IMR-90 (cell line): ENCODE measurements around the gene RPS6KA2. TPM values are rescaled to one million over a fixed set of nuclear protein-coding genes. Genes with fewer than 3 reads are reported as not detected.

ENCODE experiments used
- ATAC-seq: fragments of 200-7000 bp; cut with Tn5 transposase; 2 replicates; pipeline ENCODE4 v1.9.1; 2020; ENCODE audit warnings: low read depth, mild to moderate bottlenecking, moderate library complexity
- BruUV-seq: library from RNA; stranded (reverse); fragments of 400-500 nt; replicated peaks from 2 replicates; lab custom pipeline; 2021; lab: Mats Ljungman, UMichigan
- CTCF ChIA-PET: fragments of 300-600 bp; formaldehyde crosslinking; extraction: SDS; loops from one replicate; lab custom pipeline; 2021; ENCODE audit warnings: antibody characterized with exemption; lab: Yijun Ruan, JAX
- POLR2A ChIA-PET: fragments of 300-600 bp; sonication (Branson Sonifier 250); formaldehyde crosslinking; loops from one replicate; lab custom pipeline; 2022; ENCODE audit warnings: antibody characterized with exemption; ENCODE audit not compliant: unreplicated experiment; lab: Charles Lee
- DNase-seq: peaks from one replicate; pipeline ENCODE4 v3.0.0; 2013
- H2AFZ ChIP-seq: replicated peaks from 2 replicates; pipeline ENCODE3; 2013; ENCODE audit warnings: low read length, mild to moderate bottlenecking; ENCODE audit not compliant: poor library complexity
- H2AK5ac ChIP-seq: 2 replicates; pipeline ENCODE4 v1.6.1; 2013; ENCODE audit warnings: low read depth, low read length, inconsistent platforms
- H2AK9ac ChIP-seq: replicated peaks from 2 replicates; pipeline ENCODE3; 2013; ENCODE audit warnings: mild to moderate bottlenecking, low read depth, low read length, moderate library complexity; ENCODE audit not compliant: poor library complexity
- H2BK120ac ChIP-seq: 2 replicates; pipeline ENCODE4 v1.6.1; 2013; ENCODE audit warnings: low read depth, low read length, inconsistent platforms
- H2BK15ac ChIP-seq: 3 replicates; pipeline ENCODE4 v1.6.1; 2013; ENCODE audit warnings: low read depth, low read length, inconsistent platforms
- H2BK20ac ChIP-seq: 2 replicates; pipeline ENCODE4 v1.6.1; 2013; ENCODE audit warnings: low read depth, mild to moderate bottlenecking, inconsistent platforms, low read length, moderate library complexity
- H2BK5ac ChIP-seq: 2 replicates; pipeline ENCODE4 v1.6.1; 2013; ENCODE audit warnings: mild to moderate bottlenecking, low read depth, low read length, inconsistent platforms; ENCODE audit not compliant: poor library complexity, severe bottlenecking
- H3K14ac ChIP-seq: replicated peaks from 2 replicates; pipeline ENCODE4 v1.6.1; 2013; ENCODE audit warnings: low read depth, low read length, inconsistent platforms
- H3K18ac ChIP-seq: 2 replicates; pipeline ENCODE4 v1.6.1; 2013; ENCODE audit warnings: low read depth, low read length, control low read depth
- H3K23ac ChIP-seq: 2 replicates; pipeline ENCODE4 v1.6.1; 2013; ENCODE audit warnings: low read depth, low read length, inconsistent platforms
- H3K27ac ChIP-seq: 2 replicates; pipeline ENCODE4 v1.5.1; 2013; ENCODE audit warnings: mild to moderate bottlenecking, control low read depth, low read length; ENCODE audit not compliant: insufficient read depth
- H3K27me3 ChIP-seq: 2 replicates; pipeline ENCODE4 v1.6.1; 2013; ENCODE audit warnings: low read length; ENCODE audit not compliant: control insufficient read depth, insufficient read depth
- H3K36me3 ChIP-seq: 2 replicates; pipeline ENCODE4 v1.6.1; 2013; ENCODE audit warnings: low read length, mixed read lengths; ENCODE audit not compliant: control insufficient read depth, insufficient read depth
- H3K4ac ChIP-seq: 2 replicates; pipeline ENCODE4 v1.6.1; 2013; ENCODE audit warnings: low read depth, low read length, inconsistent platforms
- H3K4me1 ChIP-seq: 2 replicates; pipeline ENCODE4 v1.6.1; 2013; ENCODE audit warnings: low read length, mixed read lengths; ENCODE audit not compliant: control insufficient read depth, insufficient read depth
- H3K4me2 ChIP-seq: 2 replicates; pipeline ENCODE4 v1.6.1; 2013; ENCODE audit warnings: low read depth, mild to moderate bottlenecking, control low read depth, low read length, moderate library complexity
- H3K4me3 ChIP-seq: 2 replicates; pipeline ENCODE4 v1.5.1; 2013; ENCODE audit warnings: low read depth, mild to moderate bottlenecking, control low read depth, low read length, moderate library complexity; ENCODE audit not compliant: insufficient read depth
- H3K56ac ChIP-seq: 2 replicates; pipeline ENCODE4 v1.6.1; 2013; ENCODE audit warnings: low read length, inconsistent platforms; ENCODE audit not compliant: insufficient read depth; ENCODE audit errors: extremely low read depth
- H3K79me1 ChIP-seq, 2 experiments: 2 replicates each; pipeline ENCODE4 v1.6.1; 2013; ENCODE audit warnings: low read length in 2 of 2, inconsistent platforms in 1 of 2, low read depth in 1 of 2
- H3K9ac ChIP-seq: 2 replicates; pipeline ENCODE4 v1.6.1; 2013; ENCODE audit warnings: low read depth, low read length, control low read depth
- H3K9me1 ChIP-seq: 2 replicates; pipeline ENCODE4 v1.6.1; 2013; ENCODE audit warnings: low read length, inconsistent platforms; ENCODE audit not compliant: insufficient read depth
- H3K9me3 ChIP-seq: 2 replicates; pipeline ENCODE4 v1.6.1; 2013; ENCODE audit warnings: low read length; ENCODE audit not compliant: control insufficient read depth, insufficient read depth
- H4K20me1 ChIP-seq: 2 replicates; pipeline ENCODE4 v1.6.1; 2013; ENCODE audit warnings: low read length, inconsistent platforms; ENCODE audit not compliant: insufficient read depth
- H4K5ac ChIP-seq: 2 replicates; pipeline ENCODE4 v1.6.1; 2013; ENCODE audit warnings: mild to moderate bottlenecking, low read depth, low read length, control low read depth
- H4K8ac ChIP-seq, 2 experiments: 2 replicates each; pipeline ENCODE4 v1.6.1; 2013; ENCODE audit warnings: low read depth in 2 of 2, low read length in 2 of 2, control low read depth in 1 of 2, inconsistent platforms in 1 of 2
- H4K91ac ChIP-seq: 2 replicates; pipeline ENCODE4 v1.6.1; 2013; ENCODE audit warnings: low read depth, low read length, inconsistent platforms; ENCODE audit not compliant: insufficient read depth
- CEBPB ChIP-seq: IDR thresholded peaks from 2 replicates; pipeline ENCODE4 v1.6.1; 2012; ENCODE audit warnings: low read depth, low read length, improper control_type of control experiment
- CTCF ChIP-seq: conservative IDR thresholded peaks from 2 replicates; pipeline ENCODE4 v1.5.1; 2012; ENCODE audit warnings: mild to moderate bottlenecking, low read depth, low read length, improper control_type of control experiment
- ELK1 ChIP-seq: fragments of 150-350 bp; IDR thresholded peaks from 2 replicates; pipeline ENCODE4 v1.6.1; 2016; ENCODE audit warnings: low read depth, mild to moderate bottlenecking, low read length, moderate library complexity, borderline replicate concordance
- FOS ChIP-seq: fragments of 150-350 bp; IDR thresholded peaks from 2 replicates; pipeline ENCODE4 v1.6.1; 2016; ENCODE audit warnings: low read depth, low read length
- MAFK ChIP-seq: IDR thresholded peaks from 2 replicates; pipeline ENCODE4 v1.6.1; 2012; ENCODE audit warnings: low read depth, low read length, improper control_type of control experiment
- MAZ ChIP-seq: IDR thresholded peaks from 2 replicates; pipeline ENCODE4 v1.6.1; 2012; ENCODE audit warnings: low read depth, mild to moderate bottlenecking, low read length, improper control_type of control experiment, moderate library complexity, borderline replicate concordance
- MXI1 ChIP-seq: IDR thresholded peaks from 2 replicates; pipeline ENCODE4 v1.6.1; 2012; ENCODE audit warnings: low read depth, mild to moderate bottlenecking, low read length, moderate library complexity, borderline replicate concordance
- NFE2L2 ChIP-seq: fragments of 150-350 bp; IDR thresholded peaks from 2 replicates; pipeline ENCODE4 v1.6.1; 2016; ENCODE audit warnings: low read depth, mild to moderate bottlenecking, low read length
- POLR2A ChIP-seq: IDR thresholded peaks from 2 replicates; pipeline ENCODE4 v1.6.1; 2012; ENCODE audit warnings: mild to moderate bottlenecking, low read depth, low read length
- RAD21 ChIP-seq: IDR thresholded peaks from 2 replicates; pipeline ENCODE4 v1.6.1; 2012; ENCODE audit warnings: low read length, improper control_type of control experiment
- RCOR1 ChIP-seq: IDR thresholded peaks from 2 replicates; pipeline ENCODE4 v1.6.1; 2012; ENCODE audit warnings: mild to moderate bottlenecking, low read length, improper control_type of control experiment; ENCODE audit not compliant: insufficient replicate concordance
- RFX5 ChIP-seq: IDR thresholded peaks from 2 replicates; pipeline ENCODE4 v1.8.0; 2012; ENCODE audit warnings: low read depth, mild to moderate bottlenecking, low read length, moderate library complexity
- SMC3 ChIP-seq: fragments of 150-350 bp; IDR thresholded peaks from 2 replicates; pipeline ENCODE4 v1.6.1; 2016; ENCODE audit warnings: low read depth, mild to moderate bottlenecking, antibody characterized with exemption, low read length, moderate library complexity
- USF2 ChIP-seq: fragments of 150-350 bp; IDR thresholded peaks from 2 replicates; pipeline ENCODE4 v1.6.1; 2017; ENCODE audit warnings: mild to moderate bottlenecking, antibody characterized with exemption, low read length, low read depth
- WGBS, 2 experiments: methylation state at CpG; one replicate each; pipeline versions ENCODE4 v1.1.5 to v1.1.7; 2013; ENCODE audit warnings: missing lambda C conversion rate in 2 of 2; ENCODE audit not compliant: insufficient read length in 1 of 2; ENCODE audit errors: extremely low coverage in 2 of 2; 5-methylcytosine and 5-hydroxymethylcytosine counted together
- dilution Hi-C: fragments of 300-500 bp; cut with HindIII; formaldehyde crosslinking; loops from one replicate; pipeline ENCODE4 v1.14.3; 2018; ENCODE audit warnings: low sequenced_read_pairs; ENCODE audit not compliant: unreplicated experiment
- in situ Hi-C: fragments of 300-500 bp; cut with MboI; formaldehyde crosslinking; loops from 3 replicates; pipeline ENCODE4 v1.14.3; 2019; ENCODE audit warnings: low sequenced_read_pairs, inconsistent platforms, mixed read lengths
- intact Hi-C: fragments of 100-400 bp; cut with micrococcal nuclease; formaldehyde crosslinking; loops from 2 replicates; pipeline ENCODE4 v1.10.0; 2022
- polyA plus RNA-seq, 3 experiments: library from polyadenylated mRNA; depleted of rRNA; stranded (reverse); fragments of >200 nt; gene quantifications; 2 replicates each; pipeline ENCODE4 v1.2.3, GENCODE V29; 2012; ENCODE audit warnings: low replicate concordance in 1 of 3
- total RNA-seq: library from RNA; depleted of rRNA; stranded (reverse); fragments of >200 nt; gene quantifications from 2 replicates; pipeline ENCODE4 v1.2.3, GENCODE V29; 2012

RPS6KA2 gene
- total and polyA plus RNA-seq, 2 of the 4 experiments (the other 2 are of a cell fraction) = 26.9 to 31.3 TPM

- H2AK9ac ChIP-seq = no peak overlapping the region
- H3K4me1 ChIP-seq = peaks cover 2% of the 10 kb centered on the region; the same call in 1 of the 2 replicates
- no peak overlapping the region for H3K4ac ChIP-seq
- peaks cover 34% of the 10 kb centered on the region for H3K27me3 ChIP-seq
- H3K56ac ChIP-seq = no peak overlapping the region
- H4K5ac ChIP-seq = no peak overlapping the region
- H3K27ac ChIP-seq = no peak overlapping the region
- no peak overlapping the region for H3K18ac ChIP-seq
- peaks cover 4% of the 10 kb centered on the region; the same call in 1 of the 2 replicates for H3K9me3 ChIP-seq
- no peak overlapping the region for H2BK5ac ChIP-seq
- intact Hi-C loops = no loop called here
- CTCF ChIA-PET = no interaction called here
- no peaks in the 10 kb centered on the region for H4K20me1 ChIP-seq
- no peak overlapping the region for H3K23ac ChIP-seq
- no peak overlapping the region for H2BK15ac ChIP-seq
- H4K8ac ChIP-seq = no peak overlapping the region
- BruUV-seq = no TSS peak
- no peak for DNase-seq
- ATAC-seq = no peak
- no peaks in the 10 kb centered on the region for H3K79me1 ChIP-seq
- H3K4me3 ChIP-seq = no peak overlapping the region
- in situ Hi-C loops = no loop called here
- H2BK20ac ChIP-seq = no peak overlapping the region
- H3K36me3 ChIP-seq = no peaks in the 10 kb centered on the region
- POLR2A ChIA-PET = no interaction called here
- no peak overlapping the region for H4K91ac ChIP-seq
- H3K9me1 ChIP-seq = no peaks in the 10 kb centered on the region
- H3K4me2 ChIP-seq = no peak overlapping the region
- H2AFZ ChIP-seq = no peak overlapping the region
- H3K14ac ChIP-seq = no peak overlapping the region
- no peak overlapping the region for H2BK120ac ChIP-seq
- TF ChIP-seq MXI1 = no peak
- no peak for TF ChIP-seq FOS
- no peak for TF ChIP-seq POLR2A
- no peak for TF ChIP-seq MAFK
- no peak for TF ChIP-seq MAZ
- no peak for TF ChIP-seq RAD21
- TF ChIP-seq NFE2L2 = no peak
- TF ChIP-seq ELK1 = no peak
- no peak for TF ChIP-seq RFX5
- TF ChIP-seq RCOR1 = no peak
- no peak for TF ChIP-seq USF2
- no peak for TF ChIP-seq SMC3
- no peak for TF ChIP-seq CTCF
- TF ChIP-seq CEBPB = no peak
- dilution Hi-C loops = no loop called here
- WGBS, 2 experiments = 61% methylated on average over 9 of the region's 18 CpGs; no CpG with 5 or more reads in 1 of the 2 experiments
- no peak overlapping the region for H2AK5ac ChIP-seq
- no peak overlapping the region for H3K9ac ChIP-seq
Observed at GRCh38 chr6:166667796-166668610, 41.0 kb upstream of the RPS6KA2 start.
